A673 (cell line): ENCODE measurements around the gene PHKG1. TPM values are rescaled to one million over a fixed set of nuclear protein-coding genes. Genes with fewer than 3 reads are reported as not detected.
"Not testable (repeated sequence)": the region's sequence is repeated elsewhere in the genome, so short reads cannot be mapped to it uniquely, and the experiment has no call there.

Experiments used
- BruUV-seq: library from RNA; stranded (reverse); fragments of 400-500 nt; replicated peaks from 2 replicates; lab custom pipeline; 2021; lab: Mats Ljungman, UMichigan
- CTCF ChIA-PET: fragments of 300-600 bp; sonication (Branson Sonifier 250); formaldehyde crosslinking; loops from one replicate; lab custom pipeline; 2022; ENCODE audit warnings: antibody characterized with exemption; lab: Charles Lee
- POLR2A ChIA-PET: fragments of 300-600 bp; sonication (Branson Sonifier 250); formaldehyde crosslinking; loops from one replicate; lab custom pipeline; 2022; ENCODE audit warnings: antibody characterized with exemption; ENCODE audit not compliant: low non-redundant PET; lab: Charles Lee
- DNase-seq: peaks from one replicate; pipeline ENCODE4 v3.0.0-alpha.2; 2015; ENCODE audit warnings: low spot score
- H3K27ac ChIP-seq: fragments of 200-600 bp; sonication (generic); 2 replicates; pipeline ENCODE4 v1.5.1; 2016; ENCODE audit warnings: mixed run types, low read depth, mild to moderate bottlenecking, mixed read lengths, antibody characterized with exemption, low read length; ENCODE audit not compliant: poor library complexity, severe bottlenecking
- H3K27me3 ChIP-seq: fragments of 200-600 bp; sonication (generic); replicated peaks from 2 replicates; pipeline ENCODE4 v1.6.1; 2017; ENCODE audit warnings: mixed run types, low read depth, mild to moderate bottlenecking, mixed read lengths, antibody characterized with exemption, low read length; ENCODE audit not compliant: insufficient read depth, poor library complexity
- H3K36me3 ChIP-seq: fragments of 200-600 bp; sonication (generic); 2 replicates; pipeline ENCODE4 v1.6.1; 2016; ENCODE audit warnings: mixed run types, mild to moderate bottlenecking, mixed read lengths, antibody characterized with exemption, low read length; ENCODE audit not compliant: insufficient read depth, poor library complexity, severe bottlenecking
- H3K4me1 ChIP-seq: fragments of 200-600 bp; sonication (generic); 2 replicates; pipeline ENCODE4 v1.6.1; 2017; ENCODE audit warnings: mixed run types, mild to moderate bottlenecking, mixed read lengths, antibody characterized with exemption, low read length; ENCODE audit not compliant: insufficient read depth, poor library complexity, severe bottlenecking
- H3K4me3 ChIP-seq: fragments of 200-600 bp; sonication (generic); 2 replicates; pipeline ENCODE4 v1.5.1; 2016; ENCODE audit warnings: low read depth, mixed run types, mild to moderate bottlenecking, mixed read lengths, low read length; ENCODE audit not compliant: poor library complexity, severe bottlenecking
- H3K9me3 ChIP-seq: fragments of 200-600 bp; sonication (generic); 2 replicates; pipeline ENCODE4 v1.6.1; 2016; ENCODE audit warnings: mixed run types, low read depth, mild to moderate bottlenecking, mixed read lengths, antibody characterized with exemption, low read length; ENCODE audit not compliant: poor library complexity, severe bottlenecking
- EZH2 ChIP-seq: fragments of 200-600 bp; sonication (generic); IDR thresholded peaks from 2 replicates; pipeline ENCODE4 v1.6.1; 2017; ENCODE audit warnings: borderline replicate concordance, low read depth, mild to moderate bottlenecking, mixed read lengths, antibody characterized with exemption, low read length; ENCODE audit not compliant: poor library complexity, severe bottlenecking
- intact Hi-C: fragments of 100-400 bp; cut with micrococcal nuclease; formaldehyde crosslinking; loops from one replicate; pipeline ENCODE4 v1.10.0; 2022; ENCODE audit not compliant: unreplicated experiment
- total RNA-seq: library from RNA; stranded (reverse); gene quantifications from 2 replicates; pipeline ENCODE4 v1.2.3, GENCODE V29; 2021
- TF ChIP-seq, protein P1 (sequence below): fragments of 300-800, 200-600 bp; sonication (generic); conservative IDR thresholded peaks from 2 replicates; pipeline ENCODE4 v1.5.1; 2017; ENCODE audit warnings: low read depth, mild to moderate bottlenecking, antibody characterized with exemption, low read length, moderate library complexity, mixed read lengths

Gene PHKG1
- total RNA-seq, 1 experiment from 2014 or later: 2.0 TPM

DNA sequence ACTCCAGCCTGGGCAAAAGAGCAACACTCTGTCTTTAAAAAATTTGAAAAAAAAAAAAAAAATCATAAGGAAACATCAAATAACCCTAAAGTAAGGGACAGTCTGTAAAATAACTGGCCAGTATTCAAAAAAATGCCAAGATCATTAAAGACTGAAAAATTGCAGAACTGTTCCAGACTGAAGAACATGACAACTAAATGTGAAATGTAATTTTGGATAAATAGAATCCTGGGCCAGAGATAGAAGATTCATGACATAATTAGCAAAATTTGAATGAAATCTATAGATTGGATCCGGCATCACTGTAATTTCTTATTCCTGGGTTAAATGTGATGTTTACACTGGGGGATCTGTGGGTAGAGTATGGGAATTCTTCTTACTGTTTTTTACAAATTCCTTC lies 44.5 kb downstream of the PHKG1 start:
- H3K36me3 ChIP-seq: peaks cover 12% of the 10 kb centered on the region
- peaks cover 13% of the 10 kb centered on the region for H3K4me1 ChIP-seq
- ChIA-PET POLR2A (no interaction called here), CTCF (no interaction called here)
- DNase-seq: no peak
- no peak overlapping the region for H3K27ac ChIP-seq
- intact Hi-C loops: no loop called here
- H3K4me3 ChIP-seq: no peak overlapping the region
- no peak for TF ChIP-seq EZH2
- TF ChIP-seq, protein P1, sequence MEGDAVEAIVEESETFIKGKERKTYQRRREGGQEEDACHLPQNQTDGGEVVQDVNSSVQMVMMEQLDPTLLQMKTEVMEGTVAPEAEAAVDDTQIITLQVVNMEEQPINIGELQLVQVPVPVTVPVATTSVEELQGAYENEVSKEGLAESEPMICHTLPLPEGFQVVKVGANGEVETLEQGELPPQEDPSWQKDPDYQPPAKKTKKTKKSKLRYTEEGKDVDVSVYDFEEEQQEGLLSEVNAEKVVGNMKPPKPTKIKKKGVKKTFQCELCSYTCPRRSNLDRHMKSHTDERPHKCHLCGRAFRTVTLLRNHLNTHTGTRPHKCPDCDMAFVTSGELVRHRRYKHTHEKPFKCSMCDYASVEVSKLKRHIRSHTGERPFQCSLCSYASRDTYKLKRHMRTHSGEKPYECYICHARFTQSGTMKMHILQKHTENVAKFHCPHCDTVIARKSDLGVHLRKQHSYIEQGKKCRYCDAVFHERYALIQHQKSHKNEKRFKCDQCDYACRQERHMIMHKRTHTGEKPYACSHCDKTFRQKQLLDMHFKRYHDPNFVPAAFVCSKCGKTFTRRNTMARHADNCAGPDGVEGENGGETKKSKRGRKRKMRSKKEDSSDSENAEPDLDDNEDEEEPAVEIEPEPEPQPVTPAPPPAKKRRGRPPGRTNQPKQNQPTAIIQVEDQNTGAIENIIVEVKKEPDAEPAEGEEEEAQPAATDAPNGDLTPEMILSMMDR: no peak
- no peaks in the 10 kb centered on the region for H3K9me3 ChIP-seq
- H3K27me3 ChIP-seq: no peaks in the 10 kb centered on the region
- BruUV-seq: no TSS peak

DNA sequence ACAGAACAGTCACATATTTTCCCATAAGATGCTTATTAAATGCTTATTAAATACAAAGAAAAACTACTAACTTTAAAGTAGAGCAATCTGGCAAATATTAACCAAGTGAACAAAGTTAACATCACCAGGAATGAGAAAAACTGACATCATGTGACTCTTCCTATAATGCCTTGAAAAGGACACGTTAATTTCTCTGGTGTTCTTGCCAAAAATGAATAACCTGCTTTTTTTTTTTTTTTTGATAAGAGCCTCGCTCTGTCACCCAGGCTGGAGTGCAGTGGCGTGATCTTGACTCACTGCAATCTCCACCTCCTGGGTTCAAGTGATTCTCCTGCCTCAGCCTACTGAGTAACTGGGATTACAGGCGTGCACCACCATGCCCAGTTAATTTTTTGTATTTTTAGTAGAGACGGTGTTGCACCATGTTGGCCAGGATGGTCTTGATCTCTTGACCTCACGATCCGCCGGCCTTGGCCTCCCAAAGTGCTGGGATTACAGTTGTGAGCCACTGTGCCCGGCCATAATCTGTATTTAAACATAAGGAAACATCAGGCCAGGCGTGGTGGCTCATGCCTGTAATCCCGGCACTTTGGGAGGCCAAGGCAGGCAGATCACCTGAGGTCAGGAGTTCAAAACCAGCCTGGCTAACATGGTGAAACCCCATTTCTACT lies 45.2 kb downstream of the PHKG1 start:
- H3K9me3 ChIP-seq, H3K36me3 ChIP-seq, H3K27me3 ChIP-seq, POLR2A ChIA-PET, H3K27ac ChIP-seq, CTCF ChIA-PET, H3K4me3 ChIP-seq, DNase-seq, intact Hi-C loops, BruUV-seq, H3K4me1 ChIP-seq: not testable (repeated sequence)

DNA sequence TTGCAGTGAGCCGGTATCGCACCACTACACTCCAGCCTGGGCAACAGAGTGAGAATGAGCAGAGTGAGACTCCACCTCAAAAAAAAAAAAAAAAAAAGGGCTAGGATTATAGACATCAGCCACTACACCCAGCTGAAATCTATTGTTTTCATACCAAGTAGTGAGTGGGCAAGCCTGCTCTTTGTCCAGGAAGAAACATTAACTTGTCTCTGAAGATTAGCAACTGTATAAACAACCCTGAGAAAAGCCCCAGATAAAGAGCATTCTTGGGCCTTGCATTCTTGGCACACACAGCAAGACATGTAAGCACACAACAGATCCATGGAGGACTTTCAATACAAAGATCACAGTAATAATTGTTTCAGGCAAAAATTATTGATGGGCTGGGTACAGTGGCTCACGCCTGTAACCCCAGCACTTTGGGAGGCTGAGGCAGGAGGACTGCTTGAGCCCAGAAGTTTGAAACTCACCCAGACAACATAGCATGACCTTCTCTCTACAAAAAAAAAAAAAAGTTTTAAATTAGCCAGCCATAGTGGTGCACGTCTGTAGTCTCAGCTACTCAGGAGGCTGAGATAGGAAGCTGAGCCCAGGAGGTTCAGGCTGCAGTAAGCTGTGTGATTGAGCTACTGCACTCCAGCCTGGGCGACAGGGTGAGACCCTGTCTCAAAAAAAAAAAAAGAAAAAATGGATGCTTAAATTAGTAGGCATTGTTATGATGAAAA lies 45.9 kb downstream of the PHKG1 start:
- ChIA-PET CTCF (no interaction called here), POLR2A (interaction anchor here (0.6 kb wide), 1 partner anchor 69 kb away, joined by 5 read pairs; the partner anchor contains the start of gene NUPR2)
- Histone ChIP-seq H3K4me1 (peaks cover 5% of the 10 kb centered on the region), H3K27ac (no peak overlapping the region), H3K9me3 (no peaks in the 10 kb centered on the region), H3K27me3 (no peaks in the 10 kb centered on the region), H3K4me3 (no peak overlapping the region), H3K36me3 (peaks cover 4% of the 10 kb centered on the region)
- no peak for DNase-seq
- intact Hi-C loops: no loop called here
- BruUV-seq: no TSS peak
- TF ChIP-seq, protein P1: no peak
- TF ChIP-seq EZH2: no peak

- H3K4me3 ChIP-seq, DNase-seq, intact Hi-C loops, H3K27ac ChIP-seq, H3K9me3 ChIP-seq, H3K4me1 ChIP-seq, H3K36me3 ChIP-seq, H3K27me3 ChIP-seq, CTCF ChIA-PET, POLR2A ChIA-PET, BruUV-seq: not testable (repeated sequence)
Measured at GRCh38 chr7:56045758-56046157, 47.0 kb downstream of the PHKG1 start.
